NCI-H774 (cell line): ENCODE data around the gene P2RX2.
"Not testable (repeated sequence)": the region's sequence is repeated elsewhere in the genome, so short reads cannot be mapped to it uniquely, and the experiment has no call there.

Experiments
- DNase-seq: peaks from one replicate; lab custom pipeline; 2025; lab: John Stamatoyannopoulos, UW

The P2RX2 gene

GRCh38 chr12:132583736-132584135 lies 34.8 kb upstream of the P2RX2 start:
- DNase-seq, result no peak

- no peak for DNase-seq
Measured at GRCh38 chr12:132584429-132584828, 34.1 kb upstream of the P2RX2 start.

- no peak for DNase-seq
Measured at GRCh38 chr12:132585177-132585576, 33.4 kb upstream of the P2RX2 start.

- DNase-seq, result no peak
Measured at GRCh38 chr12:132586929-132587328, 31.6 kb upstream of the P2RX2 start.

GRCh38 chr12:132587781-132588180 lies 30.8 kb upstream of the P2RX2 start:
- DNase-seq, result no peak

- no peak for DNase-seq
Measured at GRCh38 chr12:132588319-132588718, 30.3 kb upstream of the P2RX2 start.

- no peak for DNase-seq
Measured at GRCh38 chr12:132588821-132589669, 29.5 kb upstream of the P2RX2 start.

- DNase-seq, result no peak
Measured at GRCh38 chr12:132591107-132591935, 27.3 kb upstream of the P2RX2 start.

GRCh38 chr12:132592282-132592970 lies 26.1 kb upstream of the P2RX2 start:
- DNase-seq, result no peak

- DNase-seq, result no peak
Measured at GRCh38 chr12:132593071-132593470, 25.5 kb upstream of the P2RX2 start.

GRCh38 chr12:132593521-132593920 lies 25.1 kb upstream of the P2RX2 start:
- DNase-seq, result no peak

GRCh38 chr12:132593938-132594358 lies 24.6 kb upstream of the P2RX2 start:
- DNase-seq, result peak; percentile 99

- no peak for DNase-seq
Measured at GRCh38 chr12:132595183-132595582, 23.4 kb upstream of the P2RX2 start.

GRCh38 chr12:132596016-132596415 lies 22.6 kb upstream of the P2RX2 start:
- no peak for DNase-seq

GRCh38 chr12:132597333-132598316 lies 21.0 kb upstream of the P2RX2 start:
- DNase-seq, result peak; percentile 12

- DNase-seq, result not testable (repeated sequence)
Measured at GRCh38 chr12:132599502-132599901, 19.1 kb upstream of the P2RX2 start.

GRCh38 chr12:132600048-132601032 lies 18.2 kb upstream of the P2RX2 start:
- peak; percentile 46 for DNase-seq

GRCh38 chr12:132601171-132601883 lies 17.2 kb upstream of the P2RX2 start:
- DNase-seq, result no peak

- no peak for DNase-seq
Measured at GRCh38 chr12:132602572-132603239, 15.9 kb upstream of the P2RX2 start.
